H1 (cell line): ENCODE data around the gene KLHL33. TPM values are rescaled to one million over a fixed set of nuclear protein-coding genes. Genes with fewer than 3 reads are reported as not detected.

Source experiments
- CTCF ChIA-PET: fragments of 300-600 bp; sonication (Branson Sonifier 250); formaldehyde crosslinking; loops from one replicate; lab custom pipeline; 2021; ENCODE audit not compliant: partially characterized antibody; lab: Charles Lee
- POLR2A ChIA-PET: fragments of 300-600 bp; sonication (Branson Sonifier 250); formaldehyde crosslinking; loops from one replicate; lab custom pipeline; 2021; ENCODE audit warnings: inconsistent platforms; ENCODE audit not compliant: partially characterized antibody; lab: Charles Lee
- DNase-seq, 2 experiments: peaks; one replicate each; pipeline versions ENCODE4 v3.0.0 to v3.0.0-alpha.2; 2010 to 2022; ENCODE audit warnings: low spot score in 2 of 2, low read depth in 1 of 2, mixed read lengths in 1 of 2
- FAIRE-seq: peaks from 2 replicates; lab custom pipeline; 2011; peaks lifted over from hg19 to GRCh38; lab: Jason Lieb, UNC
- H2AFZ ChIP-seq: 2 replicates; pipeline ENCODE4 v1.8.1; 2012; ENCODE audit warnings: low read length, inconsistent platforms
- H2AK5ac ChIP-seq: 2 replicates; pipeline ENCODE4 v1.6.1; 2013; ENCODE audit warnings: low read depth, low read length
- H2BK120ac ChIP-seq: replicated peaks from 2 replicates; pipeline ENCODE3; 2013; ENCODE audit warnings: low read depth, low read length, inconsistent platforms
- H2BK12ac ChIP-seq: 2 replicates; pipeline ENCODE4 v1.6.1; 2013; ENCODE audit warnings: low read depth, low read length
- H2BK15ac ChIP-seq: 2 replicates; pipeline ENCODE4 v1.6.1; 2013; ENCODE audit warnings: low read length
- H2BK20ac ChIP-seq: 2 replicates; pipeline ENCODE4 v1.6.1; 2013; ENCODE audit warnings: low read length
- H2BK5ac ChIP-seq: 2 replicates; pipeline ENCODE4 v1.6.1; 2013; ENCODE audit warnings: low read depth, low read length
- H3K14ac ChIP-seq: 2 replicates; pipeline ENCODE4 v1.6.1; 2013; ENCODE audit warnings: inconsistent platforms; ENCODE audit not compliant: insufficient read length
- H3K18ac ChIP-seq: 2 replicates; pipeline ENCODE4 v1.6.1; 2013; ENCODE audit warnings: low read length; ENCODE audit errors: extremely low read depth
- H3K23ac ChIP-seq: 2 replicates; pipeline ENCODE4 v1.6.1; 2013; ENCODE audit warnings: inconsistent platforms; ENCODE audit not compliant: insufficient read length
- H3K23me2 ChIP-seq: 2 replicates; pipeline ENCODE4 v1.6.1; 2013; ENCODE audit warnings: low read depth, low read length
- H3K27ac ChIP-seq: 2 replicates; pipeline ENCODE4 v1.6.1; 2011; ENCODE audit warnings: low read depth, low read length, inconsistent platforms
- H3K27me3 ChIP-seq, 4 experiments: replicated peaks in 1 of 4; 1 replicate in 1 of 4; 2 replicates in 3 of 4; pipeline versions ENCODE4 v1.6.1 to v1.8.1; 2011 to 2013; ENCODE audit warnings: low read length in 3 of 4, mild to moderate bottlenecking in 3 of 4, inconsistent platforms in 2 of 4, mixed read lengths in 2 of 4, moderate library complexity in 1 of 4; ENCODE audit not compliant: control insufficient read depth in 3 of 4, insufficient read depth in 3 of 4; ENCODE audit errors: extremely low read depth in 1 of 4
- H3K36me3 ChIP-seq, 4 experiments: 2 replicates each; pipeline versions ENCODE4 v1.6.1 to v1.8.1; 2011 to 2013; ENCODE audit warnings: mild to moderate bottlenecking in 4 of 4, low read length in 3 of 4, moderate library complexity in 2 of 4, control low read depth in 1 of 4, inconsistent platforms in 1 of 4; ENCODE audit not compliant: insufficient read depth in 4 of 4, control insufficient read depth in 2 of 4
- H3K4ac ChIP-seq: replicated peaks from 2 replicates; pipeline ENCODE3; 2013; ENCODE audit warnings: low read length, low read depth, mixed read lengths, inconsistent platforms; ENCODE audit not compliant: insufficient read length
- H3K4me1 ChIP-seq, 4 experiments: replicated peaks in 1 of 4; 1 replicate in 1 of 4; 2 replicates in 3 of 4; pipeline versions ENCODE4 v1.6.1 to v1.8.1; 2011 to 2013; ENCODE audit warnings: low read length in 3 of 4, inconsistent platforms in 2 of 4, mixed read lengths in 1 of 4; ENCODE audit not compliant: insufficient read depth in 4 of 4, control insufficient read depth in 3 of 4
- H3K4me2 ChIP-seq, 2 experiments: 2 replicates each; pipeline versions ENCODE4 v1.6.1 to v1.8.1; 2011 to 2013; ENCODE audit warnings: low read depth in 2 of 2, low read length in 2 of 2, control low read depth in 1 of 2, inconsistent platforms in 1 of 2, mild to moderate bottlenecking in 1 of 2; ENCODE audit not compliant: insufficient read depth in 1 of 2
- H3K4me3 ChIP-seq, 4 experiments: fragments of 200-600, 300-600 bp in 1 of 4; sonication (generic), shearing (Covaris generic), sonication (Bioruptor Twin) in 1 of 4; 2 replicates each; pipeline versions ENCODE4 v1.5.1 to v1.8.1; 2011 to 2016; ENCODE audit warnings: low read length in 4 of 4, low read depth in 3 of 4, control low read depth in 2 of 4, inconsistent platforms in 2 of 4, mild to moderate bottlenecking in 2 of 4, mixed read lengths in 1 of 4, moderate library complexity in 1 of 4; ENCODE audit not compliant: insufficient read depth in 2 of 4; ENCODE audit errors: extremely low read depth in 1 of 4
- H3K56ac ChIP-seq: replicated peaks from 2 replicates; pipeline ENCODE3; 2013; ENCODE audit warnings: low read depth, mild to moderate bottlenecking, mixed read lengths, low read length, inconsistent platforms; ENCODE audit not compliant: insufficient read length
- H3K79me1 ChIP-seq: 2 replicates; pipeline ENCODE4 v1.6.1; 2013; ENCODE audit warnings: low read depth, low read length, control low read depth
- H3K79me2 ChIP-seq, 2 experiments: 2 replicates each; pipeline versions ENCODE4 v1.6.1 to v1.8.1; 2012 to 2013; ENCODE audit warnings: low read length in 2 of 2, mild to moderate bottlenecking in 2 of 2, inconsistent platforms in 1 of 2; ENCODE audit not compliant: insufficient read depth in 2 of 2, control insufficient read depth in 1 of 2
- H3K9ac ChIP-seq, 4 experiments: replicated peaks in 1 of 4; 1 replicate in 1 of 4; 2 replicates in 3 of 4; pipeline versions ENCODE4 v1.6.1 to v1.8.1; 2011 to 2013; ENCODE audit warnings: low read depth in 3 of 4, low read length in 3 of 4, control low read depth in 2 of 4, mild to moderate bottlenecking in 2 of 4, moderate library complexity in 2 of 4, inconsistent platforms in 1 of 4; ENCODE audit errors: extremely low read depth in 1 of 4
- H3K9me3 ChIP-seq, 2 experiments: 2 replicates each; pipeline versions ENCODE4 v1.6.1 to v1.8.1; 2012 to 2013; ENCODE audit warnings: mild to moderate bottlenecking in 2 of 2, moderate library complexity in 2 of 2, control low read depth in 1 of 2, inconsistent platforms in 1 of 2, low read depth in 1 of 2, low read length in 1 of 2, mixed read lengths in 1 of 2; ENCODE audit not compliant: insufficient read depth in 2 of 2
- H4K20me1 ChIP-seq, 2 experiments: replicated peaks in 1 of 2; 2 replicates each; pipeline versions ENCODE3 to v1.8.1; 2011 to 2013; ENCODE audit warnings: inconsistent platforms in 2 of 2, low read length in 2 of 2, mild to moderate bottlenecking in 1 of 2; ENCODE audit not compliant: insufficient read depth in 2 of 2, control insufficient read depth in 1 of 2
- H4K5ac ChIP-seq: 2 replicates; pipeline ENCODE4 v1.6.1; 2013; ENCODE audit warnings: low read length, low read depth, mixed read lengths, inconsistent platforms; ENCODE audit not compliant: insufficient read length
- H4K8ac ChIP-seq: 2 replicates; pipeline ENCODE4 v1.8.0; 2013; ENCODE audit warnings: mild to moderate bottlenecking, moderate library complexity, low read length, inconsistent platforms; ENCODE audit not compliant: insufficient read depth; ENCODE audit errors: extremely low read depth
- H4K91ac ChIP-seq: replicated peaks from 2 replicates; pipeline ENCODE3; 2013; ENCODE audit warnings: low read length, mixed read lengths, inconsistent platforms; ENCODE audit not compliant: insufficient read length
- ASH2L ChIP-seq: fragments of 200-600, 300-600 bp; sonication (generic); IDR thresholded peaks from one replicate; pipeline ENCODE4 v1.7.1; 2017; ENCODE audit warnings: low read length
- CHD2 ChIP-seq: IDR thresholded peaks from 2 replicates; pipeline ENCODE4 v1.6.1; 2012; ENCODE audit warnings: low read length, improper control_type of control experiment
- CREB1 ChIP-seq: IDR thresholded peaks from 2 replicates; pipeline ENCODE4 v1.6.1; 2012; ENCODE audit warnings: inconsistent platforms
- EP300 ChIP-seq, 2 experiments: IDR thresholded peaks; 1 replicate in 1 of 2; 2 replicates in 1 of 2; pipeline ENCODE4 v1.6.1; 2011 to 2012; ENCODE audit warnings: low read depth in 2 of 2, low read length in 2 of 2, mild to moderate bottlenecking in 2 of 2, borderline replicate concordance in 1 of 2, inconsistent platforms in 1 of 2, moderate library complexity in 1 of 2
- GTF2F1 ChIP-seq: IDR thresholded peaks from 2 replicates; pipeline ENCODE4 v1.6.1; 2012; ENCODE audit warnings: low read depth, low read length, improper control_type of control experiment, borderline replicate concordance
- KDM4A ChIP-seq: IDR thresholded peaks from one replicate; pipeline ENCODE4 v1.7.1; 2012; ENCODE audit warnings: low read depth, mild to moderate bottlenecking, moderate library complexity, low read length, inconsistent platforms; ENCODE audit not compliant: severe bottlenecking
- MAFK ChIP-seq: IDR thresholded peaks from 2 replicates; pipeline ENCODE4 v1.6.1; 2012; ENCODE audit warnings: low read depth, mild to moderate bottlenecking, improper control_type of control experiment, low read length
- NANOG ChIP-seq: IDR thresholded peaks from 2 replicates; pipeline ENCODE4 v1.6.1; 2011; ENCODE audit warnings: low read length, low read depth, mild to moderate bottlenecking, inconsistent platforms; ENCODE audit not compliant: insufficient read depth, poor library complexity, severe bottlenecking
- POLR2AphosphoS5 ChIP-seq: IDR thresholded peaks from 2 replicates; pipeline ENCODE4 v1.6.1; 2011; ENCODE audit warnings: low read depth, low read length
- SIN3A ChIP-seq, 2 experiments: IDR thresholded peaks in 1 of 2; conservative IDR thresholded peaks in 1 of 2; 2 replicates each; pipeline ENCODE4 v1.6.1; 2011 to 2012; ENCODE audit warnings: low read length in 2 of 2, improper control_type of control experiment in 1 of 2, low read depth in 1 of 2, mild to moderate bottlenecking in 1 of 2
- ZNF274 ChIP-seq: IDR thresholded peaks from 2 replicates; pipeline ENCODE4 v1.7.0; 2012; ENCODE audit warnings: low read length, borderline replicate concordance; ENCODE audit errors: extremely low read depth
- WGBS, 2 experiments: shearing (Covaris generic) in 1 of 2; methylation state at CpG; one replicate each; pipeline versions ENCODE4 v1.1.6 to v1.1.7; 2013 to 2015; ENCODE audit warnings: low lambda C conversion rate in 2 of 2, mixed read lengths in 2 of 2, inconsistent platforms in 1 of 2, low coverage in 1 of 2, missing lambda C conversion rate in 1 of 2; ENCODE audit not compliant: insufficient replicate concordance in 2 of 2, insufficient coverage in 1 of 2, insufficient read length in 1 of 2; ENCODE audit errors: extremely low coverage in 1 of 2, missing lambda C conversion rate in 1 of 2; 5-methylcytosine and 5-hydroxymethylcytosine counted together
- polyA plus RNA-seq, 7 experiments: library from polyadenylated mRNA; depleted of rRNA in 3 of 7; stranded (reverse) in 5 of 7; unstranded in 2 of 7; fragments of >200 nt in 5 of 7; fragments of 200-250 nt in 2 of 7; gene quantifications; 1 replicate in 5 of 7; 2 replicates in 1 of 7; 4 replicates in 1 of 7; pipeline versions ENCODE4 v1.2.1 to v1.2.3, GENCODE V29; 2011 to 2013; ENCODE audit warnings: missing spikeins in 2 of 7, mixed read lengths in 2 of 7
- total RNA-seq: library from RNA; stranded (reverse); fragmentation: NEBNext Ultra II Directional; extraction: Animal tissue kit (Norgen Biotek cat#: 25700); gene quantifications from 2 replicates; pipeline ENCODE4 v1.2.1, GENCODE V29; 2021

KLHL33 gene
- total and polyA plus RNA-seq, 2 of the 8 experiments (the other 6 are each of a cell fraction or from before 2014, with no cell fraction given): 0.11 to 0.17 TPM

GRCh38 chr14:20380681-20381080 is 55.3 kb downstream of the KLHL33 start:
- Histone ChIP-seq H2BK20ac (no peak overlapping the region), H3K56ac (no peak overlapping the region), H4K20me1 (peaks cover 2 to 3% of the 10 kb centered on the region in 2 experiments)
- CTCF ChIA-PET: no interaction called here
- FAIRE-seq: no peak
- TF ChIP-seq KDM4A (no peak), NANOG (no peak), MAFK (no peak), SIN3A (conservative IDR thresholded peaks at IDR 0.05 in 1 of 2, IDR thresholded peaks at IDR 0.05 in 1 of 2; ENCODE audit: low read depth in 1 of 2, low read length in 2 of 2) (no peak), ZNF274 (no peak), EP300 (IDR thresholded peaks at IDR 0.05; ENCODE audit: borderline replicate concordance in 1 of 2, low read depth in 2 of 2, low read length in 2 of 2) (no peak), CREB1 (no peak), POLR2AphosphoS5 (no peak), CHD2 (no peak), GTF2F1 (no peak), ASH2L (no peak)
- TF ChIP-seq, all 59 proteins: peak for 0
- Histone ChIP-seq H3K23ac (no peak overlapping the region), H3K36me3 (peaks cover 3 to 23% (median 15%) of the 10 kb centered on the region in 4 experiments; a peak in 6 of 8 replicates), H2BK5ac (no peak overlapping the region), H2BK120ac (no peak overlapping the region), H3K23me2 (no peaks in the 10 kb centered on the region), H4K91ac (no peak overlapping the region), H3K4me2 (no peak overlapping the region), H3K79me2 (no peaks in the 10 kb centered on the region), H3K27me3 (no peaks in the 10 kb centered on the region), H2BK12ac (no peak overlapping the region), H4K5ac (no peak overlapping the region), H3K4me1 (no peaks in the 10 kb centered on the region), H3K18ac (no peak overlapping the region), H3K4ac (no peak overlapping the region), H3K27ac (no peak overlapping the region), H3K4me3 (no peak overlapping the region), H3K9ac (no peak overlapping the region), H2AFZ (no peak overlapping the region), H4K8ac (no peak overlapping the region), H3K14ac (no peak overlapping the region), H2BK15ac (no peak overlapping the region), H2AK5ac (no peak overlapping the region), H3K79me1 (no peaks in the 10 kb centered on the region), H3K9me3 (no peaks in the 10 kb centered on the region)
- POLR2A ChIA-PET: no interaction called here
- no peak for DNase-seq
- WGBS, 2 experiments: 82% methylated on average over 6 of the region's 6 CpGs; no CpG with 5 or more reads in 1 of the 2 experiments
